ENCODE data around the gene BRCA1. TPM values are rescaled to one million over a fixed set of nuclear protein-coding genes. Genes with fewer than 3 reads are reported as not detected.
"Not testable (repeated sequence)": the region's sequence is repeated elsewhere in the genome, so short reads cannot be mapped to it uniquely, and the experiment has no call there.

BRCA1 gene
- polyA plus RNA-seq (ENCODE audit: insufficient read length) = 24.3 TPM
- long read RNA-seq, donor 1, partial matches to known transcripts = 39 of 49 reads
- long read RNA-seq, donor 1, other reads (novel, unspliced or antisense) = 9 of 49 reads
- long read RNA-seq, donor 2, full-length matches to known transcripts = 1 of 51 reads
- long read RNA-seq, donor 2, partial matches to known transcripts = 39 of 51 reads
- long read RNA-seq, donor 2, other reads (novel, unspliced or antisense) = 11 of 51 reads
- long read RNA-seq, donor 3, full-length matches to known transcripts = 2 of 2 reads
- long read RNA-seq, donor 3, partial matches to known transcripts = 0 of 2 reads
- long read RNA-seq, donor 3, other reads (novel, unspliced or antisense) = 0 of 2 reads
- long read RNA-seq, donor 4 = 0 reads
- long read RNA-seq, donor 5, full-length matches to known transcripts = 2 of 60 reads
- long read RNA-seq, donor 5, partial matches to known transcripts = 58 of 60 reads
- long read RNA-seq, donor 5, other reads (novel, unspliced or antisense) = 0 of 60 reads
- long read RNA-seq, donor 6, partial matches to known transcripts = 0 of 1 reads
- long read RNA-seq, donor 6, other reads (novel, unspliced or antisense) = 0 of 1 reads
- long read RNA-seq, donor 7, partial matches to known transcripts = 17 of 17 reads
- long read RNA-seq, donor 7, other reads (novel, unspliced or antisense) = 0 of 17 reads
- long read RNA-seq, donor 8, partial matches to known transcripts = 1,557 of 2,414 reads
- long read RNA-seq, donor 8, other reads (novel, unspliced or antisense) = 857 of 2,414 reads

- peak; percentile 98 for DNase-seq
Measured at GRCh38 chr17:43125133-43125966, at the start of gene BRCA1. TSS of gene BRCA1 (minus strand) at chr17:43125364. CDS start at chr17:43124096, 1,268 bp downstream.

GRCh38 chr17:43171586-43172487, 46.7 kb upstream of the BRCA1 start:
- peak; percentile 82 for DNase-seq

DNA sequence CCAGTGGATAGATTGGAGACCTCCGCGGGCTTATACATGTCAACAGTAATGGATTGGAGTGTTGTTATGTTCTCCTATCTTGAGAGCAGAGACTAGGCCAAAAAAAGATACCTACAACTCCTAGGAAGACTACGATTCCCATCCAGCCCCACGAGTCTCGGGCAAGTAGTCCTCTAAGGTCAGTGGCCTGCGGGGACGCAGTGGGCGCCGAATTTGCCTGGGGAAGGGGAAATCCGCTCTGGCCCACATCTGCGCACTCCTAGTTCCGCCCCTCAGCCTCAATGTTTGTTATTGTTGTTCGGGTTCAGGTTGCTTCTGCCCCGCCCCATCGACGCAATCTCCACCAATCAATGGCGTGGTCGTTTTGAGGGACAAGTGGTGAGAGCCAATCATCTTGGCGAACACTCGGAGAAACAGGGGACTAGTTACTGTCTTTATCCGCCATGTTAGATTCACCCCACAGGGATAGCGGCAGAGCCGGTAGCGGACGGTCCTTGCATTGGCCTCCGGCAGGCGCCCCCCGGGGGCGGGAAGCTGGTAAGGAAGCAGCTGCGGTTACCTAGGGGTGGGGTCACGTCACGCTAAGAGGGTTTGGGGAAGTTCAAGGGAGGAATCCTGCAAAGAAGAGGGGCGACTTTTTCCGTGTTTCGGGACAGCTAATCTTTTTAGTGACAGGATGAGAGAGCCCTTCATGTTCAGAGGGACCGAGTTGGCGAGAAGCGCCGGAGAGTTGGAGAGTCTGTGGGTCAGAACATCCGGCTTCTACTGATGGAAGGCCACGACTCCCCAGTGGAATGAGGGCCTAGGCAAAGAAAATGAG, 45.8 kb upstream of the BRCA1 start, which contains the start of gene NBR1:
NBR1 (plus strand) TSS at position 449 of the 820 bp plus-strand sequence. CDS start 4,586 bp downstream, outside the sequence.
- peak; percentile 99 for DNase-seq

- DNase-seq = peak; percentile 95
Measured at GRCh38 chr17:43170140-43170765, 45.1 kb upstream of the BRCA1 start.

GRCh38 chr17:43169561-43170139, 44.5 kb upstream of the BRCA1 start:
- no peak for DNase-seq

DNA sequence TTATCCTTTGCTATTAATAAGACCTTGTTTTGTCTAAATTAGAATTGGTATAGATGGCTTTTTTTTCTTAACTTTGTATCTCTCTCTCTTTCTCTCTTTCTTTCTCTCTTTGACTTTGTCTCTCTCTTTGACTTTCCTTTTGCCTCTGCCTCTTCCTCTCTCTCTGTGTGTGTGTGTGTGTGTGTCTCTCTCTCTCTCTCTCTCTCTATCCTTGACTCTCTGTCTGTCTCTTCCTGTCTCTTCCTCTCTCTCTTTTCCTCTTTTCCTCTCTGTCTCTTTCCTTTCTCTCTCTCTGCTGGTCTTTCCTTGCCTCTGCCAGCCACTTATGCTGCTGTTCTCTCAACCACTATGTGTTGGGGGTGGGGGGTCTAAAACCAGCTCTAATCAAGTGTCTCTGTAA, 40.8 kb upstream of the BRCA1 start:
- not testable (repeated sequence) for DNase-seq

- not testable (repeated sequence) for DNase-seq
Measured at GRCh38 chr17:43159957-43160356, 34.8 kb upstream of the BRCA1 start.

DNA sequence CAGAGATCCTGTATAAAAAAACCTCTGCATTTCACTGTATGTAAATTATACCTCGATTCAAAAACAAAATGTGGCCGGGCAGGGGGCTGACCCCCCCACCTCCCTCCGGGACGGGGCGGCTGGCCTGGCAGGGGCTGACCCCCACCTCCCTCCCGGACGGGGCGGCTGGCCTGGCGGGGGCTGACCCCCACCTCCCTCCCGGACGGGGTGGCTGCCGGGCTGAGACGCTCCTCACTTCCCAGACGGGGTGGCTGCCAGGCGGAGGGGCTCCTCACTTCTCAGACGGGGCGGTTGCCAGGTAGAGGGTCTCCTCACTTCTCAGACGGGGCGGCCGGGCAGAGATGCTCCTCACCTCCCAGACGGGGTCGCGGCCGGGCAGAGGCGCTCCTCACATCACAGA, 34.1 kb upstream of the BRCA1 start:
- DNase-seq = not testable (repeated sequence)

DNA sequence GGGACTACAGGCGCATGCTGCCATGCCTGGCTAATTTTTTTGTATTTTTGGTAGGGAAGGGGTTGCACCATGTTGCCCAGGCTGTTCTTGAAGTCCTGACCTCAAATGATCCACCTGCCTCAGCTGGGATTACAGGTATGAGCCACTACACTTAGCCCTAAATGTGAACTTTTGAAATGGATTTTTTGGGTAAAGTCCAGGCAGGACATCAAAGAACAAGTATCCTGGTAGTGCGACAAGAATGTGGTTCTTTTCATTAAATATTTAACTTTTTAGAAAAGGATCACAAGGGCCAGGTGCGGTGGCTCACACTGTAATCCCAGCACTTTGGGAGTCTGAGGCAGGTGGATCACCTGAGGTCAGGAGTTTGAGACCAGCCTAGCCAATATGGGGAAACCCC, 30.5 kb upstream of the BRCA1 start:
- DNase-seq = no peak

GRCh38 chr17:43153197-43153835, 28.2 kb upstream of the BRCA1 start:
- DNase-seq = not testable (repeated sequence)

DNA sequence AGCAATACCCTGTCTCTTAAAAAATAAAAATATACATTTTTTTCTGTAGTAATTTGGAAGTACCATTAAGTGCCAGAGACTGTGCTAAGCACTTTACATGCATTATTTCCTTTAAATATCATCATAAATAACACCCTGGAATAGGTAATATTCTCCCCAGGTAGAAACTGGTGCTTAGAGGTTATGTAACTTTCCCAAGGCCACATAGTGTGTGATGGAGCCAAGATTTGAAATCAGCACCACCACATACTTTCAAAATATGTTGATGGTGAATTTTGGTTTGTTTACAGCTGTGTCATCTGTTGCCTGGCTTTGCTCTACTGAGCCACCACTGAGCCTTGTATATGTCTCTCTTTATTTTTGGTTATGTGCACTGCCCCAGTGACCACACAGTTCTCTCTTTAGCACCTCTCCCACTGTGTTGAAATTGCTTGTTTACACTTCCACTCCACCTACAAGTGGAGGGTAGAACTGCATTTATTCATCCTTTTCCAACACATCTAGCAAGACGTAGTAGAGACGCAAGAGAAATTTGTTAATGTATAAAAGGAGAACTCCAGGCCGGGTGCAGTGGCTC, 26.8 kb upstream of the BRCA1 start:
- no peak for DNase-seq

DNA sequence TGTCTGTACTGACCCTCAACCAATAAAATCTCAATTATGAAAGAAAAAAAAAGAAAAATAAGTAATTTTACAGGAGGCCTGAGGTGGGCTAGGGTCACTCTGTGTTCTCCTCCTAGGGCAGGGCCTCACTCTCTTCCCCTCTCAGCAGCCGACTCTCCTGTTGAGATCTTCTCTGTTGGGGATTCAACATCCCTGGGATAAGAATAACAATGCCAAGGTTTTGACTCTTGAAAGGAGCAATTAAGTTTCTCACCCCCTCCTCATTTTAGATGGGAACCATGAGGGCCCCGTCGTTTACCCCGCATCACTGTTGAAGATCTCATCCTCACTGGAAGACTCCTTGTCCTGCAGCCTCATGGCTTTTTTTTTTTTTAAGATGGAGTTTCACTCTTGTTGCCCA, 21.5 kb upstream of the BRCA1 start:
- DNase-seq = no peak

- DNase-seq = no peak
Measured at GRCh38 chr17:43143201-43143600, 18.0 kb upstream of the BRCA1 start.

DNA sequence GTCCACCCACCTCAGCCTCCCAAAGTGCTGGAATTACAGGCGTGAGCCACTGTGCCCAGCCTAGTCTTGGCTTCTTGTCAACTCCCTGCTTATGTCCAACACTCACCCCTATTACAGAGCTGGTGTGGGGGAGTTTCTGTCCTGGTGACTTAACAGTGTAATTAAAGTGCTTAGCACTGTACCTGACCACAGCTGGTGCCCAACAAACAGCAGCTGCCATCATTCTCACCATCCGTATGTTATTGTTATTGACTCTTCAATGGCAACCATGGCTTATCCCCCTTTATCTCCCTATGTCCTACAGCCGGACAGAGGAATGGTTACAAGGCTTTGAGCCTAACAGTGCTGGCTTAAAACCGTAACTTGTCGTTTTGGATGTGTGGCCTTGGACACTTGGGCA, 17.0 kb upstream of the BRCA1 start:
- DNase-seq = no peak

DNA sequence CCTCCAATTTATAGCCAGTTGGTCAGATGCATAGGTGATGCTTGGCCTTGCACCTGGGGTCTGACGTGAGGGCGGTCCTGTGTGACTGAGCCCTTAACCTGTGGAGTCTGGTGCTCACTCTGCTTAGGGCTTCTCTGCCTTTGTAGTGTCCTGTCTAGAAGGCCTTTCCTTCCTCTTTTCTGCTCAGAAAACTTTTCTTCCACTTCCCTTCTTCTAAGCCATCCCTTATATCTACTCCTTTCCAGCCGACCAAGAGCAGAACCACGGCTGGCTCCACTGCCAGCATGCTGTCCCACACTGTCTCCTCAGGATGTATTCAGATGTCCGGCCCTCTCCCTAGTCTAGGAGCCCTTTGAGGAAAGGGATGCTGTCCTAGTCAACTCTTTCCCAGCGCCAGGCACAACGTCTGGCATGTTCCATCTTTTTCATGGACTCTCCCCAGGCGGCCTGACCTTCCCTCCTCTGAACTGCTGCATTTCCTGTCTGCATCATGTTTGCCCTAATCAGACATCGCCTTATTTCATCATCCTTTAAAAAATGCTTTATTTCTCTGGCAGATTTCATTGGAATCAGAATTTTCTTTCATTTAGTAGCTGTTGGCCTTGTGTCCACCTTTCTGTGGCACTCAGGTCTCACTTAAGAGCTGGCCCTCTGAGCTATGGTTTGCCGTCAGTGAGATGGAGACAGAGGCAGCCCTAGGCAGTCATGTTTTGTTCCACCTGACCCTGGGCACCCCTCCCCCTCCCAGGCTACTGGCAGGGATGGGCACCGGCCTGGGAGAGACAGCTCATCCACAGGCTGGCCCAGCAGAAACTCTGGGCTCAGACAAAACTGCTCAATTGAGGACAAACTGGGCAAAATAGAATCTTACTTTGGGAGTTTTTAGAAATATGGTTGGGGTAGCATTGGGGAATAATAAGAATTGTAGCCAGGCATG, 15.5 kb upstream of the BRCA1 start:
- DNase-seq = no peak

GRCh38 chr17:43138531-43138930, 13.4 kb upstream of the BRCA1 start:
- not testable (repeated sequence) for DNase-seq

DNA sequence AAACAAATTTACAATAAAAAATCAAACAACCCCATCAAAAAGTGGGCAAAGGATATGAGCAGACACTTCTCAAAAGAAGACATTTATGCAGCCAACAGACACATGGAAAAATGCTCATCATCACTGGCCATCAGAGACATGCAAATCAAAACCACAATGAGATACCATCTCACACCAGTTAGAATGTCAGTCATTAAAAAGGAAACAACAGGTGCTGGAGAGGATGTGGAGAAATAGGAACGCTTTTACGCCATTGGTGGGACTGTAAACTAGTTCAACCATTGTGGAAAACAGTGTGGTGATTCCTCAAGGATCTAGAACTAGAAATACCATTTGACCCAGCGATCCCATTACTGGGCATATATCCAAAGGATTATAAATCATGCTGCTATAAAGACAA, 11.4 kb upstream of the BRCA1 start:
- DNase-seq = not testable (repeated sequence)
